GM21526 (cell line): ENCODE data around the gene C1RL.
"Not testable (repeated sequence)": the region's sequence is repeated elsewhere in the genome, so short reads cannot be mapped to it uniquely, and the experiment has no call there.

ENCODE experiments used
- ATAC-seq: cut with Tn5 transposase; IDR thresholded peaks from one replicate; pipeline ENCODE4 v1.9.1; 2021; ENCODE audit warnings: moderate library complexity; ENCODE audit not compliant: unreplicated experiment, low FRiP score

Gene C1RL

GRCh38 chr12:7068994-7069346, 40.0 kb downstream of the C1RL start:
- no peak for ATAC-seq

GRCh38 chr12:7068240-7068993, 40.6 kb downstream of the C1RL start:
- no peak for ATAC-seq

- no peak for ATAC-seq
These were observed 41.9 kb downstream of the C1RL start for GRCh38 chr12:7067096-7067495.

- ATAC-seq = no peak
These were observed 42.4 kb downstream of the C1RL start for GRCh38 chr12:7066596-7066995.

GRCh38 chr12:7065073-7065623, 43.9 kb downstream of the C1RL start:
- no peak for ATAC-seq

GRCh38 chr12:7064516-7064915, 44.5 kb downstream of the C1RL start:
- ATAC-seq = no peak

- no peak for ATAC-seq
These were observed 47.4 kb downstream of the C1RL start for GRCh38 chr12:7061596-7061995.

GRCh38 chr12:7061138-7061537, 47.9 kb downstream of the C1RL start:
- no peak for ATAC-seq

- no peak for ATAC-seq
These were observed 48.6 kb downstream of the C1RL start, which contains the start of gene C1S for GRCh38 chr12:7060353-7060954. TSS of gene C1S (plus strand) at chr12:7060718. CDS start at chr12:7061913, 1,195 bp downstream.

- no peak for ATAC-seq
These were observed 49.2 kb downstream of the C1RL start for GRCh38 chr12:7059780-7060179.

GRCh38 chr12:7058850-7059395, 50.1 kb downstream of the C1RL start:
- ATAC-seq = no peak

GRCh38 chr12:7058163-7058845, 50.7 kb downstream of the C1RL start:
- ATAC-seq = no peak

GRCh38 chr12:7055736-7056135, 53.3 kb downstream of the C1RL start:
- ATAC-seq = not testable (repeated sequence)

- ATAC-seq = no peak
These were observed 54.1 kb downstream of the C1RL start for GRCh38 chr12:7054925-7055324.

- ATAC-seq = not testable (repeated sequence)
These were observed 59.0 kb downstream of the C1RL start for GRCh38 chr12:7049973-7050372.

- ATAC-seq = not testable (repeated sequence)
These were observed 59.5 kb downstream of the C1RL start for GRCh38 chr12:7049445-7049951.

- no peak for ATAC-seq
These were observed 61.7 kb downstream of the C1RL start for GRCh38 chr12:7047306-7047705.

GRCh38 chr12:7046383-7047105, 62.5 kb downstream of the C1RL start:
- no peak for ATAC-seq

- ATAC-seq = no peak
These were observed 63.1 kb downstream of the C1RL start for GRCh38 chr12:7045913-7046312.
